Naive thymus-derived CD8-positive, alpha-beta T cell (primary cell): Measurements from ENCODE around the gene NAALADL2. TPM values are rescaled to one million over a fixed set of nuclear protein-coding genes. Genes with fewer than 3 reads are reported as not detected.

Experiments
- ATAC-seq, 2 donors: fragments of 150-1000 bp; cut with Tn5 transposase in 1 of 2; sonication (Bioruptor Pico), chemical (Tn5 transposase) in 1 of 2; 1 replicate in 1 of 2; 2 replicates in 1 of 2; pipeline ENCODE4 v1.10.0; 2021; ENCODE audit warnings: mild to moderate bottlenecking in 2 of 2, moderate library complexity in 2 of 2
- POLR2A ChIA-PET: fragments of 350-600 bp; sonication (Branson Sonifier 250); formaldehyde crosslinking; loops from one replicate; lab custom pipeline; 2021; ENCODE audit warnings: antibody characterized with exemption; lab: Charles Lee
- DNase-seq, 10 donors: peaks; one replicate each; pipeline versions ENCODE4 v3.0.0 to v3.0.0-alpha.2; 2020 to 2022
- H3K27ac Mint-ChIP-seq, 10 donors: one replicate each; pipeline ENCODE4 v1.8.0; 2020 to 2022; ENCODE audit warnings: mild to moderate bottlenecking in 10 of 10, mixed read lengths in 10 of 10, moderate library complexity in 4 of 10, inconsistent platforms in 1 of 10
- H3K27me3 Mint-ChIP-seq, 5 donors: one replicate each; pipeline ENCODE4 v1.8.0; 2021 to 2022; ENCODE audit warnings: mixed read lengths in 5 of 5
- H3K36me3 Mint-ChIP-seq, 3 donors: one replicate each; pipeline ENCODE4 v1.8.0; 2020 to 2022; ENCODE audit warnings: mixed read lengths in 3 of 3, mild to moderate bottlenecking in 2 of 3, inconsistent platforms in 1 of 3
- H3K4me1 Mint-ChIP-seq, 4 donors: one replicate each; pipeline ENCODE4 v1.8.0; 2021 to 2022; ENCODE audit warnings: mixed read lengths in 4 of 4
- H3K4me3 Mint-ChIP-seq, 10 donors: one replicate each; pipeline ENCODE4 v1.8.0; 2020 to 2022; ENCODE audit warnings: mild to moderate bottlenecking in 10 of 10, mixed read lengths in 10 of 10, moderate library complexity in 6 of 10, inconsistent platforms in 1 of 10
- H3K9me3 Mint-ChIP-seq, 9 donors: one replicate each; pipeline ENCODE4 v1.8.0; 2020 to 2022; ENCODE audit warnings: mixed read lengths in 9 of 9, mild to moderate bottlenecking in 3 of 9, inconsistent platforms in 1 of 9, moderate library complexity in 1 of 9
- polyA plus RNA-seq, 3 donors: library from polyadenylated mRNA; unstranded; fragments of 300-500 nt; fragmentation: Illumina TruSeq; gene quantifications; one replicate each; pipeline ENCODE4 v1.2.3, GENCODE V29; 2021
- total RNA-seq, 8 experiments: library from RNA in 2 of 8; stranded (reverse) in 2 of 8; gene quantifications; one replicate each; pipeline ENCODE4 v1.2.3 and lab custom pipeline; 2021 to 2026

The NAALADL2 gene
- total and polyA plus RNA-seq, 5 experiments from 2014 or later = 0.44 to 1.3 (median 0.88) TPM; not detected in 1

DNA sequence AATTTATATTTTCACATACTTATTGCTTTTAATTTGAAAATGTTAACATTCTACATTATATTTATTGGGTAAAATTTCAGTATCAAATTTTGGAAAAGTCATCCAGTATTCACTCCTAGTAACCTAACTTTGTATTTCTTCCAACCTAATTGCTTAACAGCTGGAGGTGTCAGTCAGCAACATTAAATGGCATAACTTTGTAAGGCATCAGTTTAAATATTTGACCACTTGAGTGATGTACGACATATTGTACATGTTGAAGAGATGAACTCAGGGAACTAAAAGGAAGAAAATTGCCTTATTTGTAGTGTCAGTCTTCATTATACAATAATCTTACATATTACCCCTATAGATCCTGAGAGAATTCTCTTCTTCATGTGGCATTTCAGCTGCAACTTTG is 326.8 kb downstream of the NAALADL2 start:
- POLR2A ChIA-PET = no interaction called here
- Mint-ChIP-seq H3K4me3 (no peak overlapping the region), H3K27me3 (no peaks in the 10 kb centered on the region), H3K9me3 (peaks cover 0 to 16% (median 2%) of the 10 kb centered on the region in 9 donors), H3K36me3 (peaks cover 0 to 1% (median 0%) of the 10 kb centered on the region in 3 donors), H3K4me1 (no peaks in the 10 kb centered on the region), H3K27ac (no peak overlapping the region)
- DNase-seq (no peak), ATAC-seq (no peak)

DNA sequence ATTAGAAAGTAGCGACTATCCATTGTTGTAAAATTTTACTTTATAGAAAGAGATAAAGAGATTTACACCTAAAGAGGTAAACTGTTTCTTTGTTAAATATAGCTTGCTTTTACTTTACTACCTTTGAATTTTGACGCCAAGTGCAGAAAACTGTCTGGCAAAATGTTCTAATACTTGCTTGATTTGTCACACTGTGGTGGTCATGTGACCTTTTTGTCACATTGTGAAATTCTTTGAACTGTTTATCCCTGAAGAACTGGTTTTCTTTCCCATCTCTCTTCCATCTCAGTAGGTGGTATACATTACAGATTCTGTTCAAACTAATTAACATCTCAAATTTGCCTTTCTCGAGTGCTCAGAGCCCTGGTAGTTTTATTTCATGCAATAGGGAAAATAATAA is 327.4 kb downstream of the NAALADL2 start:
- Mint-ChIP-seq H3K36me3 (peaks cover 0 to 1% (median 0%) of the 10 kb centered on the region in 3 donors), H3K4me3 (no peak overlapping the region), H3K4me1 (no peaks in the 10 kb centered on the region), H3K9me3 (peaks cover 0 to 16% (median 2%) of the 10 kb centered on the region in 9 donors), H3K27ac (no peak overlapping the region), H3K27me3 (no peaks in the 10 kb centered on the region)
- ATAC-seq (no peak), DNase-seq (no peak)
- POLR2A ChIA-PET = no interaction called here

GRCh38 chr3:175187586-175187985 is 328.5 kb downstream of the NAALADL2 start:
- ATAC-seq = no peak
- no peak overlapping the region for H3K4me3 Mint-ChIP-seq
- no peaks in the 10 kb centered on the region for H3K4me1 Mint-ChIP-seq
- H3K27ac Mint-ChIP-seq = no peak overlapping the region
- no peak for DNase-seq
- H3K9me3 Mint-ChIP-seq = peaks cover 0 to 16% (median 2%) of the 10 kb centered on the region in 9 donors
- no peaks in the 10 kb centered on the region for H3K27me3 Mint-ChIP-seq
- POLR2A ChIA-PET = no interaction called here
- H3K36me3 Mint-ChIP-seq = peaks cover 0 to 1% (median 0%) of the 10 kb centered on the region in 3 donors

DNA sequence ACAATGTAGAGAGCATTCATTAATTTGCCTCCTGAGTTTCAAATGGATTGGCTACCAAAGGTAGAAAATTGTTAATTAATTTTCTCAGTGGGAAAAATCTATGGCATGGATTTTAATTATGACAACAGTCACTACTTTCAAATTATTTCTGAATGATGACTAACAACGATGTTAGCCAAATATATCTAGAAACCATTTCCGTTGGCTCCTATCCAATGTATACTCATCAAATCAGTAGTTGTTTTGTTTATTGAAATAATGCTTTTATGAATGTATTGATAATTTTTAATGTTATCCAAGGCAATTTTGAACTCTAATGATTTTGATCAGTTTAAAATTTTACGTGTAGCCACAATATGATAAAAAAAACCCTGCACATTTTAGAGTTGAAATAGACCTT is 333.4 kb downstream of the NAALADL2 start:
- no peak overlapping the region for H3K27ac Mint-ChIP-seq
- ATAC-seq = no peak

DNA sequence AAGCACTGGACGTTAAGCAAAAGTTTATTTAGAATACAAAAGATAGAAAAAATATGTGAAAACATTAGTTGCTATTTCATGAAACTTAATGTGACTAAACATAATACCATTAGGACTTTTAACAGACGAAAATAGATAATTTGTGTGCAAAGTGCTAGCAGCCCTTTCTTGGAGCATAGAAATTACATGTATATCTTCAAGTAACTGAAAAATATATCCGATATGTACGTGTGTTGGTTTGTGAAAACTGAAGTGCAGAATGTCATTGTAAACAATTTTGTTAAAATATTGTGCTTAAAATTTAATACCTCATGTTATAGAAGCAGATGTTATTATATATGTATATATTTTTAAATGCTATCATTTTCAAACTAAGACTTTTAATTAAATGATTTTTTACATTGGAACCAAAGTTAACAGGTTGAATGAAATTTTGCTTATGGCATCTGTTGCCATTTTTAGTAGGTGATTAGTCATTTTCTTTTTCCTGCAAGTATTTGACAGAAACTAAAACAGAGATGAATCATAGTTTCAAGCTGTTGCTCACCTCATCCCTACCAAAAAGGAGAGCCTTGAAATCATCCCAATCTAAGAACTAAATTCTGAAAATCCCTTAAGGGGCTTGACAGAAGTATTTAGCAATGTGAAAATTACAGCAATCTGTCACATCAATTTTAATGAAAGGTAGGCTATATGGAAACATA is 334.8 kb downstream of the NAALADL2 start:
- no peak overlapping the region for H3K4me3 Mint-ChIP-seq
- H3K9me3 Mint-ChIP-seq = peaks cover 0 to 17% (median 2%) of the 10 kb centered on the region in 9 donors
- no peak overlapping the region for H3K27ac Mint-ChIP-seq
- ATAC-seq (no peak), DNase-seq (no peak)
- no peaks in the 10 kb centered on the region for H3K36me3 Mint-ChIP-seq
- H3K4me1 Mint-ChIP-seq = no peaks in the 10 kb centered on the region
- H3K27me3 Mint-ChIP-seq = no peaks in the 10 kb centered on the region
- POLR2A ChIA-PET = no interaction called here

More for the DNA sequence above, 333.4 kb downstream of the NAALADL2 start:
- Mint-ChIP-seq H3K4me3 (no peak overlapping the region), H3K27me3 (no peaks in the 10 kb centered on the region), H3K9me3 (peaks cover 0 to 17% (median 2%) of the 10 kb centered on the region in 9 donors), H3K4me1 (no peaks in the 10 kb centered on the region), H3K36me3 (no peaks in the 10 kb centered on the region)
- no peak for DNase-seq
- POLR2A ChIA-PET = no interaction called here

DNA sequence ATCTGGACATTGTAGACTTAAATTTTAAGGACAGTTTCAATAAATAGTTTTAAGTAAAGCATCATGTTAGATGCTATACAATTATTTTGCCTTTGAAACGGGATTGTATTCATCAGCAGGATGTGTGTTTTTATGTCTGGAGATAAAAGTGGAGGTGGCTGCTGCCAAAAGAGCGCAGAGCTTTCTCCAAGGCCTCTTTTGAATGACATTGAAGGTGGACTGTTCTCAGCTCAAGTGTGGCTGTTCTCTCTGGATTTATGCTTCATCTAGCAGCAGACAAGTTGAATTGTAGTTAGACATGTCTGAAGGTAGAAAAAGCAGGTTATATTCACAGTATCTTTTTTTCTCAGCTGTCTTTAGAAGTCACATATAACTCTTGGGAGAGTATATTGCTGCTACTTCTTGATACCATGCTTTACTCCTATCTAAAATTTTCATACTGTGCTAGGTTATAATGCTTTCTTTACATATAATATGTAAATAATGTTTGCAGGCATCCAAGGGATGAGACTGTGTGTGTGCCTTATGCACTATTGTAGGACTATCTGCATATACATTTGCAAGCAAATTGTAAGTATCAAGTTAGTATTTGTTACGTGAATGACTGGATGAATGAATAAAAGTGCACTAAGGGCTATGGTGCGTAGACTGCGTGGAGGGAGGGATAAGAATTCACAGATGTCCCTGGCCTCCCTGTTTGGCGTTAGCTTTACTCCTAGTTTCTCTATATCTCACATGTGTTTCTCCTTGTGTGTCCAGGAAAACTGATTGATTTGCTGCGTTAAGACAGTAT is 340.1 kb downstream of the NAALADL2 start:
- H3K27me3 Mint-ChIP-seq = peaks cover 0 to 7% (median 0%) of the 10 kb centered on the region in 5 donors
- H3K4me1 Mint-ChIP-seq = no peaks in the 10 kb centered on the region
- H3K27ac Mint-ChIP-seq = no peak overlapping the region
- POLR2A ChIA-PET = no interaction called here
- H3K4me3 Mint-ChIP-seq = no peak overlapping the region
- no peak for ATAC-seq
- no peaks in the 10 kb centered on the region for H3K36me3 Mint-ChIP-seq
- DNase-seq = no peak
- peaks cover 0 to 20% (median 8%) of the 10 kb centered on the region in 9 donors for H3K9me3 Mint-ChIP-seq

DNA sequence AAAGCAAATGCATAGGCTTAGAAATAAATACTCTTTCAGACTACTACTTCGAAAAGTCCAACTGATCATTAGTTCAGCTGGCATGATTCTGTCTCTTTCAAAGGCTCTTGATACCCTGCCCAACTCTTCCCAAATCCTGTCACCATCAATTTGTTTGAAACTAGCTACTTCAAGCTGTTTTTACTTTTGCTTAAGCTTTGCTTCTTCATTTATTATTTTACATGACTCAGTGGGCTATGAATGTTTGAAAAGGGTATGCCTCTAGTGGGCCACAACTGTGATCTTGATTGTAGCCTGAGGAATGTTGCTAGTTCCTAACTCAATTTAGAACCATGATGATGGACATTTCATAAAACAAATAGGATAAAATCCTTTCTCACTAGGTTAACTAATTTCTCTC is 340.8 kb downstream of the NAALADL2 start:
- ATAC-seq (no peak), DNase-seq (no peak)
- Mint-ChIP-seq H3K27ac (no peak overlapping the region), H3K36me3 (no peaks in the 10 kb centered on the region), H3K4me3 (no peak overlapping the region), H3K27me3 (peaks cover 0 to 7% (median 0%) of the 10 kb centered on the region in 5 donors), H3K9me3 (peaks cover 0 to 27% (median 8%) of the 10 kb centered on the region in 9 donors), H3K4me1 (no peaks in the 10 kb centered on the region)
- POLR2A ChIA-PET = no interaction called here

DNA sequence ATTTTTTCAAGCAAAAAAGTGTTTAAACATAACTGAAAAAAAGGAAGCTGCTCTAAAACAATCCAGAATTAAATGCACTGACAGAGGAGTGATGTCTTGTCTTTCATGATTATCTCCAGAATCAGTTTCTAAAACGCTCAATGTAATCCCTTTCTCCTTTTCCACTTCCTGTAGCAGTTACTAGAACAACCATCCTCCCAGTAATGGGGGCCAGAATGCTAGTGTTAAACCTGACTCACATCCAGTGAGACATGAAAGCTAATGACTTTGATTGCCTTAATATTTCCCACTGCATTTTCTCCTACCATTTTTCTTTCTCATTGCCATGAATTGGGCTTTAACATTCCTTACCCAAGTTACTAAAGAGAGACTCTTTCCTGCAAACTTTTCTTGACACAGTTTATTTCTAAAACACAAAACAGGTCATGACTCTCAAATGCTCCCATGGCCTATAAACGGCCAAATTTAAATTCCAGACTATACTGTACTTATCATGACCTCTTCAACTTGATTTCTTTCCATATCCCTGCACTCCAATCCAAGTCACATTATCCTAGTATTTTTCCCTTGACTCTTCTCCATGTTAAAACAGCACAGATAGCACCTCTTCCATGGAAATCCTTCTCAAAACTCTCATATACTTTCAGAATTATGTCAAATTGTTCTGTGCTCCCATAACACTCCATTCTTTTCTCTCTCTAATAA is 341.4 kb downstream of the NAALADL2 start:
- Mint-ChIP-seq H3K36me3 (no peaks in the 10 kb centered on the region), H3K4me1 (no peaks in the 10 kb centered on the region), H3K4me3 (no peak overlapping the region), H3K27me3 (peaks cover 0 to 7% (median 0%) of the 10 kb centered on the region in 5 donors), H3K27ac (no peak overlapping the region), H3K9me3 (peaks cover 0 to 29% (median 8%) of the 10 kb centered on the region in 9 donors)
- ATAC-seq (no peak), DNase-seq (no peak)
- POLR2A ChIA-PET = no interaction called here

DNA sequence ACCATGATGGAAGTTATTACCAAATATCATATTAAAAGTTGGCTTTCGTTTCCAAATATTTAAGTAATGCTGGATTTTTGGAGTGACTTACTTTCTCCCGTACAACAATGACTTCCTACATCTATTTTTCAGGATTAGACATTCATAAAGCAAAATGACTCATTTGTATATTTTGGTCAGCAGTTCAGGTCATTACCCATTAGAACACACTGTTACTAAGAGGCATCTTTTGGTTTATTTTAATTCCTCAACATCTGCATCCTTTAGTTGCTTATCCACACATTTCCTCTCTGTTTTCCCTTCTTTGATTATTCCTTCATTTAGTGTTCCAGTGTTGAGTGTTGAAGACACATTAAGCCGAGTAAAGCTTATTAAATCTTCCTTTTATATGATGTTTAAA is 348.2 kb downstream of the NAALADL2 start:
- ATAC-seq = no peak
- no peaks in the 10 kb centered on the region for H3K36me3 Mint-ChIP-seq
- H3K27ac Mint-ChIP-seq = no peak overlapping the region
- H3K4me1 Mint-ChIP-seq = no peaks in the 10 kb centered on the region
- no peak for DNase-seq
- H3K9me3 Mint-ChIP-seq = peaks cover 0 to 35% (median 7%) of the 10 kb centered on the region in 9 donors
- H3K27me3 Mint-ChIP-seq = no peaks in the 10 kb centered on the region
- no peak overlapping the region for H3K4me3 Mint-ChIP-seq
- POLR2A ChIA-PET = no interaction called here

DNA sequence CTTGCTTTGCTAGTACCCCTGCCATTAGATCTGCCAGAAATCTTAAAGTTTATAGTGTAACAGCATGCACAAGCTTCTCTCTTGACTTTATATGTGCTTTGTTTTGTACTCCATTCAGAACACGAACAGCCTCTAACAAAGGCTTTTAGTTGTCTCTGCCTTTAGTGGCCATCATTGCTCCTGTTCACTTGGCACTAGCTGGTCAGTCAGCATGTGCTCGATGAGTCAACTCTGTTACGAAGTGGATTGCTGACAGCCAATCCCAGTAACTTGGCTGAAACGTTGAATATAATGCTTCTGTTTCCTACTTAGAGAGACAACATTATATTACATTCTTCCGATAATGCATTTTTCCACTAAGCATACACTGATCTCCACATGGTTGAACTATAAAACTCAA is 349.2 kb downstream of the NAALADL2 start:
- ATAC-seq = no peak
- H3K36me3 Mint-ChIP-seq = no peaks in the 10 kb centered on the region
- H3K27me3 Mint-ChIP-seq = no peaks in the 10 kb centered on the region
- H3K4me3 Mint-ChIP-seq = no peak overlapping the region
- POLR2A ChIA-PET = no interaction called here
- no peak overlapping the region for H3K27ac Mint-ChIP-seq
- no peak for DNase-seq
- no peaks in the 10 kb centered on the region for H3K4me1 Mint-ChIP-seq
- H3K9me3 Mint-ChIP-seq = peaks cover 0 to 43% (median 7%) of the 10 kb centered on the region in 9 donors

DNA sequence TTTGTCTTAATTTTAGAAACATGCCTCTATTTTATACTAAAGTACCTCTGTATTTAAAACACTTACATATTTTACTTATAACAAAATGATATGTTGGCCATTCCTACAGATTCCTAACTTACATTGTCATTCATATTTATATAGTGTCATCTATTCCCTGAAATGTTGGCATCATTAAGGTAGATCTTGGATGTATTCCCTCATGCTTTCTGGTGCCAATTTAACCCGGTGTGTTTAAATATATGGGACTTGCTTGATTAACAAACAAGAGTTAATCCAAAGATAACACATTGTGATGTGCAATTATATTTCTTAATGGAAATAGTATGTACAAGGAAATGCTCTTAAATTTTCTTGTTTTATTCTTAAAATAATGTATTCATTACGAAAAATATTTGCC is 352.3 kb downstream of the NAALADL2 start:
- H3K4me1 Mint-ChIP-seq = no peaks in the 10 kb centered on the region
- ATAC-seq = no peak
- no peak overlapping the region for H3K4me3 Mint-ChIP-seq
- no peaks in the 10 kb centered on the region for H3K27me3 Mint-ChIP-seq
- DNase-seq = no peak
- no peak overlapping the region for H3K27ac Mint-ChIP-seq
- no peaks in the 10 kb centered on the region for H3K36me3 Mint-ChIP-seq
- peaks cover 0 to 18% (median under 1%) of the 10 kb centered on the region in 9 donors for H3K9me3 Mint-ChIP-seq
- POLR2A ChIA-PET = no interaction called here

- no peak overlapping the region for H3K27ac Mint-ChIP-seq
- DNase-seq (no peak), ATAC-seq (no peak)
- H3K4me1 Mint-ChIP-seq = no peaks in the 10 kb centered on the region
- H3K4me3 Mint-ChIP-seq = no peak overlapping the region
- H3K36me3 Mint-ChIP-seq = no peaks in the 10 kb centered on the region
- no peaks in the 10 kb centered on the region for H3K27me3 Mint-ChIP-seq
- POLR2A ChIA-PET = no interaction called here
- peaks cover 0 to 18% (median 0%) of the 10 kb centered on the region in 9 donors for H3K9me3 Mint-ChIP-seq
Measured at GRCh38 chr3:175212896-175213295, 353.8 kb downstream of the NAALADL2 start.

DNA sequence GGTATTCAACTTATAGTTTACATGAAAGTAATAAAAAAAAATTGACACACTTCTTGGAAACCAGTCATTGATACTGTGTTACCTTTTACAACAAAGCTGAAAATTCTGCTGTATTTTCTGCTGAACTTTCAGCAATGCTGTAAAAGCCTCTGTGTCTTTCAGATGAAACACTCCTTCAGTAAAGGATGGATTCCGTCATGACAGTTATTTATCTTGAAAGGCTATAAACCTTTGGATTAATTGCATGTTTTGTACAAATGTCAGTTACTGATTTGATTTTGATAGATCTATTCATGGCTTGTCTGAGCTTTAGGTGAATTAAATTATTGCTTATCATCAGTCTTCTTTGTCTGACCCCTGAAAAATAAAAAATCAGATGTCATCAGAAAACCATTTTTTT is 355.1 kb downstream of the NAALADL2 start:
- Mint-ChIP-seq H3K4me1 (no peaks in the 10 kb centered on the region), H3K9me3 (peaks cover 0 to 14% (median 0%) of the 10 kb centered on the region in 9 donors), H3K27me3 (no peaks in the 10 kb centered on the region), H3K36me3 (no peaks in the 10 kb centered on the region), H3K4me3 (no peak overlapping the region), H3K27ac (no peak overlapping the region)
- POLR2A ChIA-PET = no interaction called here
- ATAC-seq (no peak), DNase-seq (no peak)
